ENCODE data around the gene IGSF3.

GRCh38 chr1:116664366-116664977 lies 3.1 kb downstream of the IGSF3 start:
- no peak for TF ChIP-seq CTCF (conservative IDR thresholded peaks at IDR 0.05; ENCODE audit: low read depth, low read length)
- no peak for TF ChIP-seq EZH2 (IDR thresholded peaks at IDR 0.05; ENCODE audit: borderline replicate concordance, low read depth, low read length, poor library complexity, severe bottlenecking)

All from A673 (cell line).